Fibroblast of lung (primary cell): Measurements from ENCODE around the gene CORO1A. TPM values are rescaled to one million over a fixed set of nuclear protein-coding genes. Genes with fewer than 3 reads are reported as not detected.
"Not testable (repeated sequence)": the region's sequence is repeated elsewhere in the genome, so short reads cannot be mapped to it uniquely, and the experiment has no call there.

Experiments
- DNase-seq, 2 donors: peaks; one replicate each; pipeline versions ENCODE4 v3.0.0 to v3.0.0-alpha.2; 2010; ENCODE audit warnings: low read depth in 2 of 2
- H2AFZ ChIP-seq: 2 replicates; pipeline ENCODE4 v1.5.1; 2012; ENCODE audit warnings: low read length, control low read depth, inconsistent platforms
- H3K27ac ChIP-seq: 2 replicates; pipeline ENCODE4 v1.5.1; 2011; ENCODE audit warnings: low read length, control low read depth; ENCODE audit not compliant: insufficient read depth
- H3K27me3 ChIP-seq: 2 replicates; pipeline ENCODE4 v1.5.1; 2011; ENCODE audit warnings: mild to moderate bottlenecking, low read length; ENCODE audit not compliant: control insufficient read depth, insufficient read depth
- H3K36me3 ChIP-seq: 2 replicates; pipeline ENCODE4 v1.5.1; 2011; ENCODE audit warnings: low read length; ENCODE audit not compliant: control insufficient read depth, insufficient read depth
- H3K4me1 ChIP-seq: 2 replicates; pipeline ENCODE4 v1.5.1; 2011; ENCODE audit warnings: low read length; ENCODE audit not compliant: control insufficient read depth, insufficient read depth; ENCODE audit errors: extremely low read depth
- H3K4me2 ChIP-seq: 2 replicates; pipeline ENCODE4 v1.5.1; 2011; ENCODE audit warnings: low read length, control low read depth; ENCODE audit not compliant: insufficient read depth; ENCODE audit errors: extremely low read depth
- H3K4me3 ChIP-seq, 4 experiments: fragments of 200-600 bp in 1 of 4; sonication (generic) in 1 of 4; replicated peaks in 1 of 4; 2 replicates each; pipeline ENCODE4 v1.5.1; 2011 to 2016; ENCODE audit warnings: low read length in 4 of 4, low read depth in 3 of 4, mild to moderate bottlenecking in 3 of 4, control low read depth in 2 of 4, inconsistent platforms in 1 of 4, mixed read lengths in 1 of 4; ENCODE audit not compliant: insufficient read depth in 1 of 4; ENCODE audit errors: control extremely low read depth in 1 of 4
- H3K79me2 ChIP-seq: 2 replicates; pipeline ENCODE4 v1.5.1; 2012; ENCODE audit warnings: mild to moderate bottlenecking, low read length, inconsistent platforms; ENCODE audit not compliant: control insufficient read depth, insufficient read depth
- H3K9ac ChIP-seq: 2 replicates; pipeline ENCODE4 v1.5.1; 2011; ENCODE audit warnings: mild to moderate bottlenecking, low read length, control low read depth; ENCODE audit not compliant: insufficient read depth
- H3K9me3 ChIP-seq: 2 replicates; pipeline ENCODE4 v1.5.1; 2012; ENCODE audit warnings: low read depth, low read length; ENCODE audit not compliant: control insufficient read depth, insufficient read depth
- H4K20me1 ChIP-seq: 2 replicates; pipeline ENCODE4 v1.5.1; 2011; ENCODE audit warnings: low read length; ENCODE audit not compliant: control insufficient read depth, insufficient read depth; ENCODE audit errors: extremely low read depth
- polyA plus RNA-seq, 2 donors: library from polyadenylated mRNA; depleted of rRNA in 1 of 2; stranded (reverse) in 1 of 2; unstranded in 1 of 2; fragments of >200 nt; gene quantifications; 2 replicates each; pipeline ENCODE4 v1.2.1, GENCODE V29; 2011 to 2012; ENCODE audit warnings: missing spikeins in 1 of 2
- total RNA-seq: library from RNA; depleted of rRNA; stranded (reverse); fragments of >200 nt; gene quantifications from 2 replicates; pipeline ENCODE4 v1.2.1, GENCODE V29; 2014

Gene CORO1A
- total and polyA plus RNA-seq, 2 donors (not counting 1 experiment from before 2014, with no cell fraction given) = 0.17 to 0.85 TPM

DNA sequence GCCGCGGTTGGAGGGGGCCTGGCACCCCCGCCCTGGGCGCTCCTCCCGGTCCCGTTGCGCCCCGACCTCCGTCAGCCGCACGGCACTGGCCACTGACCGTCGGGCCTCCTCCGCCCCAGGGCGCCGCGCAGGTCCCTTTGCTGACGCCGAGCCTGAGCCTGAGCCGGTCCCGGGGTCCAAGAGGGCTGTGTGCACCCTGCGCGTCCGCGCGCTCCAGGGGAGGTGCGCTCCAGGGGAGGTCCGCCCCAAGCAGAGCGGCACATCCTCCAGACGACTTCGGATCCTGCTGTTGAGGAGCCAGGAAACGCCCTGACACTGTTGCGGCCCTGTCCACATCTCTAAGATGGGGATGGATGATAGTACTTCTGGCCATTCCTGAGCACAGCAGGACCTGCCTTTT lies 22.9 kb downstream of the CORO1A start:
- H3K9me3 ChIP-seq, H3K4me2 ChIP-seq, H3K9ac ChIP-seq, H2AFZ ChIP-seq, H3K4me1 ChIP-seq, H3K79me2 ChIP-seq, H3K36me3 ChIP-seq, H3K27ac ChIP-seq, DNase-seq, H3K27me3 ChIP-seq, H4K20me1 ChIP-seq: not testable (repeated sequence)
- peak overlapping the region in 1 of 4 experiments; percentile 55 for H3K4me3 ChIP-seq

DNA sequence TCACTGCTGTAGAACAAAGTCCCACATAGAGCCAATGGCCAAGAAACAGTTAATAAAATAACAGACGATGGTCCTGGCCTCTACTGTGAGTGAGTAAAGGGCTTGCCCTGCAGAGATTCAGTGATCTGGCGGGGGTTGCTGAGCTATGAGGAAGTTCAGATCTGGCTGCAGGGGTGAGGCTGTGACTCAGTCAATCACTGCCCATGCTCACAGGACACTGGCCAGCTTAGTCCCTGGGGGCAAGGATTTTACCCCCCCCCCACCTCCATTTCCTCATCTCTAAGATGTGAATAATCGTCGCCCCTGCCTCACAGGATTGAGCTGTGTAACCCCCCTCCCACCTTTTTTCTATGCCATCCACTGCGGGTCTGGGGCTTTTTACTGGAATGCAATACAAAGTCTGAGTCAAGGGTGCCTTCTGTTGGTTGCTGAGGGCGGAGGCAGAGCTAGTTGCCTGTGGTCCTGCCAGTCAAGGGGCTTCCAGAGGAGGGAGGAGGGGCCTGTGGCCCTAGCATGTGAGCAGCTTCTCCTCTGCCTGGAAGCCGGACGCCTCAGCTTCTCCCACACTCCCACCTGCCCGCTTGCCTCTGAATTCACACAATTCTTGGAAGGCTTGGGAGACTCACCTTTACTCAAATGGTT lies 23.8 kb downstream of the CORO1A start:
- not testable (repeated sequence) for H3K27ac ChIP-seq, H2AFZ ChIP-seq, H4K20me1 ChIP-seq, H3K9ac ChIP-seq, H3K36me3 ChIP-seq, H3K9me3 ChIP-seq, H3K4me2 ChIP-seq, H3K79me2 ChIP-seq, DNase-seq, H3K4me1 ChIP-seq, H3K27me3 ChIP-seq, H3K4me3 ChIP-seq

DNA sequence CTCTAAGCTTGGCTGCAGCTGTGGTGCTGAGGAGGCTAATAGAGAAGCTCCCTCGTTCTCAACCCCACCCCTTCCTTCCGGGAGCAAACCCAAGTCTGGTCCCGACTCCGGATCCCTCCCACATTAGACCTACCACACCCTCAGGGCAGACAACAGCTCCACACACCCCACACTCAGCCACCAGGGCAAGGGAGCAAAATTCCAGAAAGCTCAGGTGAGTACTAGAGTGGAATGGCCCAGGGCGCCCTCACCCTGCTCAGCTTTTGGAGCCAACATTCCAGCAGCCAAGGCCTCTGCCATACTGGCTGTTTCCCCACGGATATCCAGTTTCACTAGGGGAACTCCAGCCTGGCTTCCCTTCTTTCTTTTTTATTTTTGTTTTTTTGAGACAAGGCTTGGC lies 25.6 kb downstream of the CORO1A start:
- not testable (repeated sequence) for H3K9me3 ChIP-seq, H3K9ac ChIP-seq, H4K20me1 ChIP-seq, H2AFZ ChIP-seq, DNase-seq, H3K79me2 ChIP-seq, H3K4me3 ChIP-seq, H3K27ac ChIP-seq, H3K4me1 ChIP-seq, H3K27me3 ChIP-seq, H3K4me2 ChIP-seq, H3K36me3 ChIP-seq

DNA sequence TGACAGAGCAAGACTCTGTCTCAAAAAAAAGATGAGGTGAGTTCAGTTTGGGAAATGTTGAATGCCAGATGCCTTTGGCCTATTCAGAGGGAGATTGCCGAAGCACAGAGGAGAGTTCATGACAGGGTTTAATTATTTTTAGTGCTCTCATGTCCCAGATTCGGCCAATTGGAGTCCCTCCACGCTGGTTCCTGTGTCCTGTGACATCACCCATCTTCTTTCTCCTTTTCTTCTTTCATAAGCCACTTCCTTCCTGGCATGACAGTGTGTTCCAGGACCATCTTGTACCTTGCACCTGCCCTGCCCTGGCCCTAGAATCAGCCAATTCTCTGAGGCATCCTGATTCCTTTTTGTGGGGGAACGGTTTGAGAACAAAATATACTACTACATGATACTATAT lies 28.0 kb downstream of the CORO1A start:
- not testable (repeated sequence) for H2AFZ ChIP-seq, H3K9me3 ChIP-seq, H4K20me1 ChIP-seq, H3K36me3 ChIP-seq, H3K4me2 ChIP-seq, H3K4me3 ChIP-seq, DNase-seq, H3K4me1 ChIP-seq, H3K27ac ChIP-seq, H3K79me2 ChIP-seq, H3K27me3 ChIP-seq, H3K9ac ChIP-seq

DNA sequence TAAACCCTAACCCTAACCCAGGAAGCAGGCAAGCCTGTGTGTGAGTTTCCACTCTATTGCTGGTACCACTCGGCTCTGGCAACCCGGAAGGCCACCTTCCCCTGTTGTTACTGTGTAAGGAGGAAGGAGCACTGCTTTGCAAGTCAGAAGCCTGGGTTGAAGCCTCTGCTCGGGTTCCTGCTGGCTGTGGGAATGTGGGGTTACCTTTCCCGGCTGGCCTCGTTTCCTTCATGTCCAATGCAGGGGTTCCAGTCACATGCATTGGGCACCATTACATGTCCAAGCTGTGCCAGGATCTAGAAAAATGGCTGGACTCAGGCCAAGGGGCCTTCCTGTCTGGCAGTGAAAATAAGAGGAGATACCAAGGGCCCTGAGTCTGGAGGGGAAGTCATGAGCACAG lies 33.7 kb downstream of the CORO1A start:
- H3K4me3 ChIP-seq, H4K20me1 ChIP-seq, H3K4me2 ChIP-seq, H3K79me2 ChIP-seq, DNase-seq, H2AFZ ChIP-seq, H3K27ac ChIP-seq, H3K9me3 ChIP-seq, H3K36me3 ChIP-seq, H3K27me3 ChIP-seq, H3K4me1 ChIP-seq, H3K9ac ChIP-seq: not testable (repeated sequence)

Other genes with a start within 250 kb of the CORO1A start
- 80.6 and 100 TPM in 2 replicates for gene TMEM219, start 221.5 kb upstream of the CORO1A start, total RNA-seq
- gene TMEM219, start 221.5 kb upstream of the CORO1A start, polyA plus RNA-seq = 79.4 and 86.3 TPM in 2 replicates
- 36.5 and 41.3 TPM in 2 replicates for gene TAOK2, start 209.7 kb upstream of the CORO1A start, total RNA-seq
- 12.3 and 14.3 TPM in 2 replicates for gene TAOK2, start 209.7 kb upstream of the CORO1A start, polyA plus RNA-seq
- gene HIRIP3, start 188.0 kb upstream of the CORO1A start, total RNA-seq = 5.6 and 7.9 TPM in 2 replicates
- 3.0 and 7.2 TPM in 2 replicates for gene HIRIP3, start 188.0 kb upstream of the CORO1A start, polyA plus RNA-seq
- gene INO80E, start 187.4 kb upstream of the CORO1A start, total RNA-seq = 16.3 and 18.5 TPM in 2 replicates
- 21.9 and 37.1 TPM in 2 replicates for gene INO80E, start 187.4 kb upstream of the CORO1A start, polyA plus RNA-seq
- gene DOC2A, start 172.6 kb upstream of the CORO1A start, total RNA-seq = 0.26 and 0.33 TPM in 2 replicates
- 0.03 TPM in 1 of 2 replicates, not detected in the other for gene DOC2A, start 172.6 kb upstream of the CORO1A start, polyA plus RNA-seq
- not detected in 2 replicates for gene C16orf92, start 160.4 kb upstream of the CORO1A start, total RNA-seq
- not detected in 2 replicates for gene C16orf92, start 160.4 kb upstream of the CORO1A start, polyA plus RNA-seq
- not detected in 2 replicates for gene TLCD3B, start 152.3 kb upstream of the CORO1A start, total RNA-seq
- gene TLCD3B, start 152.3 kb upstream of the CORO1A start, polyA plus RNA-seq = 0.11 TPM in 1 of 2 replicates, not detected in the other
- 461 and 474 TPM in 2 replicates for gene ALDOA, start 117.8 kb upstream of the CORO1A start, total RNA-seq
- 1,015 and 1,066 TPM in 2 replicates for gene ALDOA, start 117.8 kb upstream of the CORO1A start, polyA plus RNA-seq
- gene PPP4C, start 107.6 kb upstream of the CORO1A start, total RNA-seq = 134 and 147 TPM in 2 replicates
- 116 and 161 TPM in 2 replicates for gene PPP4C, start 107.6 kb upstream of the CORO1A start, polyA plus RNA-seq
- gene TBX6, start 91.7 kb upstream of the CORO1A start, total RNA-seq = 0.26 and 0.33 TPM in 2 replicates
- not detected in 2 replicates for gene TBX6, start 91.7 kb upstream of the CORO1A start, polyA plus RNA-seq
- 16.0 and 19.5 TPM in 2 replicates for gene YPEL3, start 87.4 kb upstream of the CORO1A start, total RNA-seq
- 11.9 and 21.4 TPM in 2 replicates for gene YPEL3, start 87.4 kb upstream of the CORO1A start, polyA plus RNA-seq
- gene GDPD3, start 70.1 kb upstream of the CORO1A start, total RNA-seq = 1.0 and 1.2 TPM in 2 replicates
- 1.2 and 1.3 TPM in 2 replicates for gene GDPD3, start 70.1 kb upstream of the CORO1A start, polyA plus RNA-seq
- 32.1 and 48.7 TPM in 2 replicates for gene MAPK3, start 60.4 kb upstream of the CORO1A start, total RNA-seq
- gene MAPK3, start 60.4 kb upstream of the CORO1A start, polyA plus RNA-seq = 167 and 264 TPM in 2 replicates
- 12.6 and 18.0 TPM in 2 replicates for gene BOLA2B, start 10.1 kb downstream of the CORO1A start, total RNA-seq
- 47.4 and 79.2 TPM in 2 replicates for gene BOLA2B, start 10.1 kb downstream of the CORO1A start, polyA plus RNA-seq
- gene SLX1A, start 10.3 kb downstream of the CORO1A start, total RNA-seq = 18.2 and 19.2 TPM in 2 replicates
- 3.9 and 11.5 TPM in 2 replicates for gene SLX1A, start 10.3 kb downstream of the CORO1A start, polyA plus RNA-seq
- gene SULT1A3, start 15.7 kb downstream of the CORO1A start, total RNA-seq = 2.1 and 2.8 TPM in 2 replicates
- 3.1 and 4.1 TPM in 2 replicates for gene SULT1A3, start 15.7 kb downstream of the CORO1A start, polyA plus RNA-seq
- 1.3 and 3.0 TPM in 2 replicates for gene NPIPB13, start 64.9 kb downstream of the CORO1A start, total RNA-seq
- gene NPIPB13, start 64.9 kb downstream of the CORO1A start, polyA plus RNA-seq = 0.33 and 0.62 TPM in 2 replicates
- gene CD2BP2, start 171.7 kb downstream of the CORO1A start, total RNA-seq = 35.2 and 36.0 TPM in 2 replicates
- gene CD2BP2, start 171.7 kb downstream of the CORO1A start, polyA plus RNA-seq = 45.5 and 47.3 TPM in 2 replicates
- gene TBC1D10B, start 186.9 kb downstream of the CORO1A start, total RNA-seq = 22.1 and 29.6 TPM in 2 replicates
- 14.8 and 22.1 TPM in 2 replicates for gene TBC1D10B, start 186.9 kb downstream of the CORO1A start, polyA plus RNA-seq
- not detected in 2 replicates for gene MYL11, start 191.2 kb downstream of the CORO1A start, total RNA-seq
- gene MYL11, start 191.2 kb downstream of the CORO1A start, polyA plus RNA-seq = 0.11 and 0.45 TPM in 2 replicates
- gene SEPTIN1, start 199.0 kb downstream of the CORO1A start, total RNA-seq = 0.17 and 0.26 TPM in 2 replicates
- 0.17 TPM in 1 of 2 replicates, not detected in the other for gene SEPTIN1, start 199.0 kb downstream of the CORO1A start, polyA plus RNA-seq
- gene ZNF48, start 211.8 kb downstream of the CORO1A start, total RNA-seq = 7.3 and 7.7 TPM in 2 replicates
- gene ZNF48, start 211.8 kb downstream of the CORO1A start, polyA plus RNA-seq = 3.2 and 4.0 TPM in 2 replicates
- 8.4 and 10.5 TPM in 2 replicates for gene ZNF771, start 224.0 kb downstream of the CORO1A start, total RNA-seq
- gene ZNF771, start 224.0 kb downstream of the CORO1A start, polyA plus RNA-seq = 3.1 and 4.5 TPM in 2 replicates
- 6.6 and 8.5 TPM in 2 replicates for gene DCTPP1, start 246.4 kb downstream of the CORO1A start, total RNA-seq
- gene DCTPP1, start 246.4 kb downstream of the CORO1A start, polyA plus RNA-seq = 23.6 and 38.1 TPM in 2 replicates